Measurements from ENCODE around the gene CD70.

DNA sequence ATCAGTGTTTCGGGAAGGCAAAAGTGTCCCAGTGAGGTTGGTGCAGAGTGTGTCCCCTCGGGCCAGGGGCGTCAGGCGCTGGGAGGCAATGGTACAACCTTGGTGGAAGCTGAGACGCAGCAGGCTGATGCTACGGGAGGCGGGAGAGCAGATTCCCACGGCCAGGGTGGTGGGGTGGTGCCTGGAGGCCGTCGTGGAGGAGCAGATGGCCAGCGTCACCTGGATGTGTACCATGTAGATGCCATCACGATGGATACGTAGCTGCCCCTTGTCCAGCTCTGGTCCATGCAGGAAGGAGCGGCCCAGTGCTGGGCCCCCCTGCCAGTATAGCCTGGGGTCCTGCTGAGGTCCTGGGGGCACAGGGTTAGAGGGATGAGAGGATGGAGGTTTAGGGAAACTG, 4.9 kb downstream of the CD70 start:
- TF ChIP-seq SPI1 (IDR thresholded peaks at IDR 0.05; ENCODE audit: low read depth, low read length) (no peak), TAF1 (IDR thresholded peaks at IDR 0.05; ENCODE audit: low read depth, low read length) (no peak), POLR2A (IDR thresholded peaks at IDR 0.05; ENCODE audit: low read depth, low read length) (no peak), POLR2AphosphoS5 (IDR thresholded peaks at IDR 0.05; ENCODE audit: low read depth, low read length) (peak; percentile 55)

Data from GM12891 (cell line).